ENCODE results near the gene RNU1-3. TPM values are rescaled to one million over a fixed set of nuclear protein-coding genes. Genes with fewer than 3 reads are reported as not detected.
"Not testable (repeated sequence)": the region's sequence is repeated elsewhere in the genome, so short reads cannot be mapped to it uniquely, and the experiment has no call there.

Gene RNU1-3
- total RNA-seq, 1 experiment from 2014 or later = 1,685 TPM

DNA sequence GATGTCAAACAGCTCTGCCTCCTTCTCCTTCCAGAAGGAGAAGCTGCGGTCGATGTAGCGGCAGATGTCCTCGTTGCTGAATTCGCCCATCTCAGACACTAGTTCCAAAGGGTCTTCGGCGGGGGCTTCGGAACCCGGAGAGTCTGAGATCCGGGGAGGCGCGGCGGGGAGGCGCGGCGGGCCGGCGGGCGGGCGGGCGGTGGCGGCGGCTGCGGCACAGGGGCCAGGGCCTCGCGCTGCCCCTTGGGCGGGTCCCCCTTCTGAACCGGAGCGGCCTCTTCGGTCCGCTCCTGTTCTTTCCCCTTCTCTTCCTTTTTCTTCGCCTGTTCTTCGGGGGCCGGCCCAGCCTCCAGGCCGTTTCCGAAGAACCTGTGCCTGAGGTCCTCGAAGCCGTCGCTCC is 25.5 kb upstream of the RNU1-3 start:
- DNase-seq (ENCODE audit: low read depth, low spot score); H3K36me3 ChIP-seq (ENCODE audit: control insufficient read depth in 1 of 2, insufficient read depth in 2 of 2, low read length in 2 of 2); ATAC-seq; H4K20me1 ChIP-seq (ENCODE audit: insufficient read depth); H2AFZ ChIP-seq (ENCODE audit: low read depth, low read length, poor library complexity, severe bottlenecking); H3K27me3 ChIP-seq (ENCODE audit: insufficient read depth, low read length); POLR2A ChIA-PET; H3K4me3 ChIP-seq (replicated peaks in 1 of 2; ENCODE audit: low read depth in 1 of 2, low read length in 2 of 2); H3K9me3 ChIP-seq (ENCODE audit: control insufficient read depth in 1 of 2, insufficient read depth in 1 of 2, low read depth in 1 of 2, low read length in 2 of 2); H3K79me2 ChIP-seq (ENCODE audit: insufficient read depth, low read length); H3K4me1 ChIP-seq (ENCODE audit: control insufficient read depth in 1 of 2, insufficient read depth in 2 of 2, low read length in 2 of 2); H3K9me2 ChIP-seq (ENCODE audit: insufficient read depth); intact Hi-C loops (cut with micrococcal nuclease); H3K9ac ChIP-seq (ENCODE audit: low read length); RAD21 ChIA-PET (ENCODE audit: low non-redundant PET in 1 of 2, low total read pairs in 2 of 2, uncharacterized antibody in 2 of 2, unreplicated experiment in 2 of 2); H3K4me2 ChIP-seq (ENCODE audit: low read length); H3K27ac ChIP-seq (ENCODE audit: low read depth, low read length); BruUV-seq (replicated peaks): not testable (repeated sequence)
- CTCF ChIA-PET = interaction anchor here (2.0 kb wide), 1 partner anchor 8 kb away, joined by 12 read pairs; no protein-coding TSS in a partner anchor

DNA sequence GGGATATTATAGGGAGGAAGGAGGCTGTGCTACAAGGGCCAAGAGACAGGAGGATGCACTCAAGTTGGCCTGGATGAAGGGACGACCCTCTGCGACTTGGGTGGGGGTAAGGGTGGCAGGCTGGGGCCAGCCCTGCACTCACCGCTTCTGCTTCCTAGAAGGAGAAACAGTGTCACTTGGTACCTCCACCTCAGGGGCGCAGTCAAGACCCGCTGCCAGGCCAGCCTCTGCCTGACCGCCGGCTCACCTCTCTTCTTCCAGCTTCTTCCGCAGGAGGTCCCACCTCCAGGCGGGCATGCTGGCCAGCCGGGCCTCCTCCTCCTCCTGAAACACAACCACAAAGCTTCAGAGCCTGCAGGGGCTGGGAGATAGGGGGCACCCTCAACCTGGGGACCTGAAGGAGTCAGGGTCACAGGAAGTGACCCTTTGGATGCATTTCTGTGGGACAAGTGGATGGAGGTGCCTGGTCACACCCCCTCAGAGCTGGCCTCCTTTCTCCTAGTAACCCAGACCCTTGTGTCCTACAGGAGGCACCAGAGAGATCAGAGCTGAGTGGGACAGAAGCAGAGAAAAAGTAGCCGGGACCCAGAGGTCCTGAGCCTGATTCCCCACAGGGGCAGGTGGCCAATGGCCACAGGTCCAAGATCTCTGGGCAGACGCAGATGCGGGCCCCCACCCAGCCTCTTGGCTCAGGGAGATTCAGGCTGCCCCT is 24.4 kb upstream of the RNU1-3 start:
- CTCF ChIA-PET = interaction anchor here (1.1 to 2.0 kb wide), 3 partner anchors 10 to 70 kb away, joined by 3 to 12 read pairs (median 3); no protein-coding TSS in a partner anchor
- POLR2A ChIA-PET = not testable (repeated sequence)

DNA sequence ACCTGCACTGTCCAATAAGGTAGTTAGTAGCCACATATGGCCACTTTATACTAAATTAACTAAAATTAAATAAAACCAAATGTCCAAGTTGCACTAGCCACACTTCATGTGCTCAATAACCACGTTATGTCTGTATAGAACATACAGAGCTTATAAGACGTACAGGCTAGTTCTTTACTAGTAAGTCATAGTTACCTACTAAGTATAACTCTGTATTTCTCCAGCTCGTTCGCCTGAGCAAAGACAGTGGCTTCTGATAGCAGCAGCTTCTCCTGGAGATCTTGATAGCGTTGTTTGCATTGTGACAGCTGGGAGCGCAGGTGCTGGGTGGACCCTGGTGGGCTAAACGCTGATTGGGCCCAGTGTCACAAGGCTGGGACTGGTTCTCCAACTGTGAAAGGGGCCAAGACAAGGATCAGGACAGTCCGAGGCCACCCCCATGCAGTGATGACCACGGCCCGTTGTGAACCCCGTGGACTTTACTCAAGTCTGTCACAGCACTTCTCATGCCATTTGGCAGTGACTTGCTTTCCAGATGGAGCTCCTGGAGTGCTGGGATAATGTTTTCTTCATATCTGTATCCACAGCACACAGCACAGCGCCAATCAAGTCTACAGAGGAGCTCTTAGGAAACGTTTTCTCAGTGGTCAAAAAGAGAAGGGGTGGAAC is 20.5 kb upstream of the RNU1-3 start:
- DNase-seq (ENCODE audit: low read depth, low spot score); H3K9me2 ChIP-seq (ENCODE audit: insufficient read depth); H4K20me1 ChIP-seq (ENCODE audit: insufficient read depth); RAD21 ChIA-PET (ENCODE audit: low non-redundant PET in 1 of 2, low total read pairs in 2 of 2, uncharacterized antibody in 2 of 2, unreplicated experiment in 2 of 2); ATAC-seq; H3K9ac ChIP-seq (ENCODE audit: low read length); intact Hi-C loops (cut with micrococcal nuclease); H3K27me3 ChIP-seq (ENCODE audit: insufficient read depth, low read length); H2AFZ ChIP-seq (ENCODE audit: low read depth, low read length, poor library complexity, severe bottlenecking); BruUV-seq (replicated peaks); H3K4me2 ChIP-seq (ENCODE audit: low read length); H3K9me3 ChIP-seq (ENCODE audit: control insufficient read depth in 1 of 2, insufficient read depth in 1 of 2, low read depth in 1 of 2, low read length in 2 of 2); H3K4me1 ChIP-seq (ENCODE audit: control insufficient read depth in 1 of 2, insufficient read depth in 2 of 2, low read length in 2 of 2); H3K27ac ChIP-seq (ENCODE audit: low read depth, low read length); H3K4me3 ChIP-seq (replicated peaks in 1 of 2; ENCODE audit: low read depth in 1 of 2, low read length in 2 of 2); H3K79me2 ChIP-seq (ENCODE audit: insufficient read depth, low read length); H3K36me3 ChIP-seq (ENCODE audit: control insufficient read depth in 1 of 2, insufficient read depth in 2 of 2, low read length in 2 of 2): not testable (repeated sequence)
- ChIA-PET POLR2A (interaction anchor here (1.3 kb wide), 1 partner anchor 14 kb away, joined by 6 read pairs; no protein-coding TSS in a partner anchor), CTCF (interaction anchor here (1.5 kb wide), 1 partner anchor 13 kb away, joined by 7 read pairs; no protein-coding TSS in a partner anchor)

More for the DNA sequence above, 24.4 kb upstream of the RNU1-3 start:
- H4K20me1 ChIP-seq (ENCODE audit: insufficient read depth); H3K4me3 ChIP-seq (replicated peaks in 1 of 2; ENCODE audit: low read depth in 1 of 2, low read length in 2 of 2); BruUV-seq (replicated peaks); H3K4me2 ChIP-seq (ENCODE audit: low read length); DNase-seq (ENCODE audit: low read depth, low spot score); H3K27me3 ChIP-seq (ENCODE audit: insufficient read depth, low read length); H3K27ac ChIP-seq (ENCODE audit: low read depth, low read length); H3K9me3 ChIP-seq (ENCODE audit: control insufficient read depth in 1 of 2, insufficient read depth in 1 of 2, low read depth in 1 of 2, low read length in 2 of 2); H2AFZ ChIP-seq (ENCODE audit: low read depth, low read length, poor library complexity, severe bottlenecking); RAD21 ChIA-PET (ENCODE audit: low non-redundant PET in 1 of 2, low total read pairs in 2 of 2, uncharacterized antibody in 2 of 2, unreplicated experiment in 2 of 2); H3K9me2 ChIP-seq (ENCODE audit: insufficient read depth); H3K4me1 ChIP-seq (ENCODE audit: control insufficient read depth in 1 of 2, insufficient read depth in 2 of 2, low read length in 2 of 2); intact Hi-C loops (cut with micrococcal nuclease); H3K9ac ChIP-seq (ENCODE audit: low read length); H3K79me2 ChIP-seq (ENCODE audit: insufficient read depth, low read length); H3K36me3 ChIP-seq (ENCODE audit: control insufficient read depth in 1 of 2, insufficient read depth in 2 of 2, low read length in 2 of 2): not testable (repeated sequence)
- ATAC-seq = peak; percentile 72

DNA sequence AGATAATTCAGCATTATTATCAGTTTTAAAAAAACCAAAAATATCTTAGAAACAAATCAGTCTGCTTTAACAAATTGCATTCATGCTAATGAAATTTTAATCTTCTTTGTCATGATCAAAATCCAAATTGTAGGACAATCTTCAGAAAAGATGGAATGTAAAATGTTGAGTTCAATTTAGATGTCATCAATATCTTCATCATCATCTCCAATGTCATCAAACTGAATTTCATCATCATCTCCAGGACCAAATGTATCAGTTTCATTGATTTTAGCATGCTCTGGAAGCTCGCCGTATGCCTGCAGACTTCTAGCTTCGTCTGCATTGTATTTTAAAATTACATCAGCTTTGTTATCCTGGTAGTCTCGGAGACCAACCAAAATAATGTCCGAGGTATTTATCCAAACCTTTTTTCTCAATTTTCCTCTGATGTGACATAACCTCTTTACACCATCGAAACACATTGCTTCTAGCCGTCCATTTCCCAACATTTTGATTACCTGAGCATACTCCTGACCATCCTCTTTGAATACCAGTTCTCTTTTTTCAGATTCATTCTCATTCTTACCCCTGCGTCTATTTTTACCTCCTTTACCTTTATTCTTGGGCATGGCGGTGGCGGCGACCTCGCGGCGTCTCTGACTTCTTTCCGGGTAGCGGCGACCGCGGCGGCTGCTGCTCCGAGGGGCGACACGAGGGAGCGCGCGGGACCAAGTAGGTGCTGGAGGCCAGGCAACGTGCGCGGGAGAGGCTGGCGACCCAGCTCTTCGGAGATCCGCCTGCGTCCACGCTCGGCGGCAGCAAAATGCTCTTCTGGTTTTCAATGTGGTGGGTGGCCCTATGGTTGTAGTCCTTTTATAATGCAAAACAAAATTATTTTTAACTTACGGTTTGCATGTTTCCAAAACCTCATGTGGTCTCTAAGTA is 19.0 kb upstream of the RNU1-3 start:
- POLR2A ChIA-PET; H3K4me1 ChIP-seq (ENCODE audit: control insufficient read depth in 1 of 2, insufficient read depth in 2 of 2, low read length in 2 of 2); H3K27ac ChIP-seq (ENCODE audit: low read depth, low read length); H3K9me3 ChIP-seq (ENCODE audit: control insufficient read depth in 1 of 2, insufficient read depth in 1 of 2, low read depth in 1 of 2, low read length in 2 of 2); intact Hi-C loops (cut with micrococcal nuclease); H3K4me2 ChIP-seq (ENCODE audit: low read length); H3K4me3 ChIP-seq (replicated peaks in 1 of 2; ENCODE audit: low read depth in 1 of 2, low read length in 2 of 2); H3K79me2 ChIP-seq (ENCODE audit: insufficient read depth, low read length); H3K9ac ChIP-seq (ENCODE audit: low read length); RAD21 ChIA-PET (ENCODE audit: low non-redundant PET in 1 of 2, low total read pairs in 2 of 2, uncharacterized antibody in 2 of 2, unreplicated experiment in 2 of 2); H2AFZ ChIP-seq (ENCODE audit: low read depth, low read length, poor library complexity, severe bottlenecking); H3K36me3 ChIP-seq (ENCODE audit: control insufficient read depth in 1 of 2, insufficient read depth in 2 of 2, low read length in 2 of 2); H3K9me2 ChIP-seq (ENCODE audit: insufficient read depth); H4K20me1 ChIP-seq (ENCODE audit: insufficient read depth); H3K27me3 ChIP-seq (ENCODE audit: insufficient read depth, low read length); ATAC-seq; BruUV-seq (replicated peaks); DNase-seq (ENCODE audit: low read depth, low spot score): not testable (repeated sequence)
- CTCF ChIA-PET = interaction anchor here (1.6 kb wide), 1 partner anchor 65 kb away, joined by 4 read pairs; no protein-coding TSS in a partner anchor

Data from HCT116 (cell line).